Heart right ventricle (tissue), 16 donors: Measurements from ENCODE around the gene EN2. TPM values are rescaled to one million over a fixed set of nuclear protein-coding genes. Genes with fewer than 3 reads are reported as not detected.

Source experiments
- ATAC-seq, 8 donors: fragments of 200-7000 bp; cut with Tn5 transposase; one replicate each; pipeline ENCODE4 v1.9.1; 2020; ENCODE audit warnings: mild to moderate bottlenecking in 8 of 8, moderate library complexity in 8 of 8, moderate number of reproducible peaks in 1 of 8
- DNase-seq, 2 donors: peaks; one replicate each; pipeline ENCODE4 v3.0.0-alpha.2; 2020
- H3K27ac ChIP-seq, 10 donors: fragments of 200-600 bp; sonication (generic) in 2 of 10; one replicate each; pipeline versions ENCODE4 v1.5.0 to v1.8.0; 2020 to 2022; ENCODE audit warnings: mild to moderate bottlenecking in 3 of 10
- H3K27me3 ChIP-seq, 7 donors: fragments of 200-600 bp; one replicate each; pipeline ENCODE4 v1.8.0; 2021 to 2022; ENCODE audit warnings: mild to moderate bottlenecking in 2 of 7
- H3K36me3 ChIP-seq, 9 donors: fragments of 200-600 bp; sonication (generic) in 1 of 9; one replicate each; pipeline versions ENCODE4 v1.5.0 to v1.8.0; 2020 to 2022; ENCODE audit warnings: mild to moderate bottlenecking in 2 of 9
- H3K4me1 ChIP-seq, 9 donors: fragments of 200-600 bp; sonication (generic) in 1 of 9; one replicate each; pipeline versions ENCODE4 v1.5.0 to v1.8.0; 2020 to 2022; ENCODE audit warnings: mild to moderate bottlenecking in 4 of 9
- H3K4me3 ChIP-seq, 10 donors: fragments of 200-600 bp; sonication (generic) in 2 of 10; one replicate each; pipeline versions ENCODE4 v1.5.0 to v1.8.0; 2020 to 2022; ENCODE audit warnings: mild to moderate bottlenecking in 7 of 10, moderate library complexity in 2 of 10
- H3K9me3 ChIP-seq, 11 donors: fragments of 200-600 bp in 10 of 11; sonication (generic) in 2 of 11; one replicate each; pipeline versions ENCODE4 v1.5.0 to v1.8.0; 2013 to 2022; ENCODE audit warnings: mild to moderate bottlenecking in 2 of 11, control low read depth in 1 of 11, moderate library complexity in 1 of 11
- WGBS, 2 donors: extraction: QIAGEN DNeasy Blood & Tissue Kit; methylation state at CpG; one replicate each; pipeline ENCODE4 v1.1.7; 2013; ENCODE audit warnings: inconsistent platforms in 1 of 2; 5-methylcytosine and 5-hydroxymethylcytosine counted together
- intact Hi-C, 10 donors: fragments of 100-400 bp; cut with DNase I; formaldehyde crosslinking; loops; one replicate each; pipeline versions ENCODE4 v1.11.1 to v1.14.2; 2022
- polyA plus RNA-seq, 2 donors: library from polyadenylated mRNA; stranded (reverse); fragments of 200-250 nt; gene quantifications; one replicate each; pipeline ENCODE4 v1.2.3, GENCODE V29; 2013
- total RNA-seq, 10 donors: library from RNA; stranded (reverse); fragmentation: NEBNext Ultra II Directional in 3 of 10; extraction: Animal tissue kit (Norgen Biotek cat#: 25700) in 3 of 10; gene quantifications; one replicate each; pipeline versions ENCODE4 v1.2.1 to v1.2.4, GENCODE V29; 2021 to 2023
- TF ChIP-seq, protein P1 (sequence below), 9 donors: fragments of 200-600 bp; sonication (generic) in 2 of 9; IDR thresholded peaks; one replicate each; pipeline versions ENCODE4 v1.5.0 to v1.8.0; 2021 to 2022; ENCODE audit warnings: antibody characterized with exemption in 9 of 9, mild to moderate bottlenecking in 5 of 9, moderate library complexity in 1 of 9
- donor health status: Arrhythmogenic right ventricular cardiomyopathy.
- donor health status: ischemic (EF 13 %, LVEDD 7.1; RV severe dilation, severe dysfunction).
- donor health status: healthy with polysubstance abuse.
- donor health status: DM: no; HTN: yes; CAD: no.
- donor health status: DM: no; HTN: no; CAD: no.
- donor health status: ischemic (EF 25% LVEDD 6.9; RV normal size, moderate dysfunction).
- donor health status: ischemic (EF 25% LVEDD 5.7; RV mildly dilated, moderate dysfunction).
- donor health status: healthy.
- donor health status: DM: yes; HTN: yes; CAD: no.
- donor health status: Ischemic cardiomyopathy.
- donor health status: ischemic (EF 35%, LVEDD 5.7; RV mildly dilated, moderate dysfunction).
- donor health status: nonischemic (EF 11% LVEDD 7.7; RV severe dilation, severe dysfunction).
- donor health status: DM: yes; HTN: yes; CAD: no.
- donor health status: PGD.
- donor health status: ischemic (EF 29% LVEDD 5.4; RV normal size, mild dysfunction).
- donor health status: nonischemic (EF 23%, LVEDD 6.1; RV moderate dilation, normal function).

EN2 gene
- total and polyA plus RNA-seq, 12 donors: 0.01 to 0.08 (median 0.07) TPM; not detected in 8

DNA sequence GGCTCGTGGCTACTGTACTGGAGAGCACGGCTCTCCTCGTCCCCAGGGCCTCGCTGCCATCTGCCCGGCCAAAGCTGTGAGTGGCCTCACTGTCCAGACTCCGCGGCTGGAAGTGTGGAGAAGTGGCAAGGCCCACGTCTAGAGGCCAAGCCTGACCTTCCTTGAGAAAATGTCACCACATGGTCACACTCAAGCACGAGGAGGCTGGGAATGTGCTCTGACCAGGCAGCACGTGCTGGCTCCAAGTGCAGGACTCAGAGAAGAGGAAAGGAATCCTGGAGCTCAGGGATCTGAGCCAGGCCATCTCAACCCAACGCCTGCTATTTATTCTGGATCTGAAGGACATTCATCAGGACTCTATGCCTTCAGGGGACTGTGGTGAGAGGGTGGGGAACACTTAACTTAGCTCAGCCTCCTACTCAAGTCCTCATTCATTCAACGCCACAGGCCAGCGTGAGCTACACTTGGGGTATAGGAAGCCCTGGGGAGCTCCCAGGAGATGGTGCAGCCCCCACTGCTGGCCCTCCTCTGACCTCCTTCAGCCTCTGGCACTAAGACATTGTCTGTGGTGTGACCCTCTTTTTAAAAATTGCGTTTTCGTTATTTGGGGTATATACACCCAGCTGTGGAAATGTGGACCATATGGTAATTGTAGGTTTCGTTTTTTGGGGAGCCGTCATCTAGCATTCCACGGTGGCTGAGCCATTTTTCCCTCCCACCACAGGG lies 29.0 kb downstream of the EN2 start:
- WGBS, 2 donors: 82 to 85% methylated on average over 18 of the region's 18 CpGs
- intact Hi-C loops: no loop called here
- TF ChIP-seq, protein P1, sequence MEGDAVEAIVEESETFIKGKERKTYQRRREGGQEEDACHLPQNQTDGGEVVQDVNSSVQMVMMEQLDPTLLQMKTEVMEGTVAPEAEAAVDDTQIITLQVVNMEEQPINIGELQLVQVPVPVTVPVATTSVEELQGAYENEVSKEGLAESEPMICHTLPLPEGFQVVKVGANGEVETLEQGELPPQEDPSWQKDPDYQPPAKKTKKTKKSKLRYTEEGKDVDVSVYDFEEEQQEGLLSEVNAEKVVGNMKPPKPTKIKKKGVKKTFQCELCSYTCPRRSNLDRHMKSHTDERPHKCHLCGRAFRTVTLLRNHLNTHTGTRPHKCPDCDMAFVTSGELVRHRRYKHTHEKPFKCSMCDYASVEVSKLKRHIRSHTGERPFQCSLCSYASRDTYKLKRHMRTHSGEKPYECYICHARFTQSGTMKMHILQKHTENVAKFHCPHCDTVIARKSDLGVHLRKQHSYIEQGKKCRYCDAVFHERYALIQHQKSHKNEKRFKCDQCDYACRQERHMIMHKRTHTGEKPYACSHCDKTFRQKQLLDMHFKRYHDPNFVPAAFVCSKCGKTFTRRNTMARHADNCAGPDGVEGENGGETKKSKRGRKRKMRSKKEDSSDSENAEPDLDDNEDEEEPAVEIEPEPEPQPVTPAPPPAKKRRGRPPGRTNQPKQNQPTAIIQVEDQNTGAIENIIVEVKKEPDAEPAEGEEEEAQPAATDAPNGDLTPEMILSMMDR (IDR thresholded peaks at IDR 0.05): no peak
- Histone ChIP-seq H3K4me1 (peaks cover 2 to 26% (median 9%) of the 10 kb centered on the region in 9 donors), H3K27ac (no peak overlapping the region), H3K9me3 (no peaks in the 10 kb centered on the region), H3K27me3 (peaks cover 0 to 96% (median 86%) of the 10 kb centered on the region in 7 donors), H3K36me3 (no peaks in the 10 kb centered on the region), H3K4me3 (no peak overlapping the region)
- DNase-seq (no peak), ATAC-seq (no peak)

DNA sequence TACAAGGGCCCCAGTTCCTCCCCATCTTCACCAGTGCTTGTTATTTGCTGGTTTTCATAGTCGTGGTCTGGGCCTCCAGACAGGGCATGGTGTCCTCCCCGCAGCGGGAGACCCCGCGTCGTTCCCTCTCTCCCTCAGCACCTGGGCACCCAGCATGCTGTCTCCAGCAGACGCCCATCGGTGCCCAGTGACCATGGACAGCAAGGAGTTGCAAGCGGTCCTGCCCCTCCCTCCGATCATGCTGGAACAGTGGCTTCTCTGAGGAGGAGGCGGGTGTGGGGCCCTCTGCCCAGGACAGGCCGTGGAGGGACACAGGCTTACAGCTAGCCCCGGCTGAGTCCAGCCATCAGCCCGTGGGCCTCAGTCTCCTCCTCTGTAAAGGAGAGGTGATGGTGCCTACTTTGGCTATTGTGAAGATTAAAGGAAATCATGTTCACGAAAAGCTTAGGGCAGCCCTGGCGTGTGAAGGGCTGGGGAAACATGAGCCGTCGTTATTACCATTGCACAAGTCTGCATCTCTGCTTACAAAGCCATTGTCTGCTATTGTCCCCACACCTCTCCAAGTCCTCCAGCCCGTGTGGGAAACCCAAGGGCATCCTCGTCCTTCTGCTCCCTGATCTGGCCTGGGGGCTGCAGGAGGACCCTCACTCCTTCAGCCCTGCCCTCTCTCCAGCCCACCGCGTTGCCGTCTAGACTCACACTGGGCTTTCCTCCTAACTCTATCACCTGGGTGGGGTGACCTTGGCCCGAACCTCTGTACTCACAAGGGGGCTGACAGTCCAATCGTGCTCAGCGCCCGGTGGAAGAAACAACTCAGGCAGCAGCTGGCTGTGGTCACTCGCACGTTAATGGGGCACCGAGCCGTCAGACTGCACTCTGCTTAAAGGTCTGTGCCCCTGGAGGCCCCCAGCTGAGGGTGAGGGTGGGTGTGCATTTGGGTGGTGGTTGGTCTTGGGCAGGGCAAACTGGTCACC lies 29.9 kb downstream of the EN2 start:
- DNase-seq: no peak
- no peaks in the 10 kb centered on the region for H3K36me3 ChIP-seq
- TF ChIP-seq, protein P1 (IDR thresholded peaks at IDR 0.05): no peak
- WGBS, 2 donors: 84 to 89% methylated on average over 31 of the region's 31 CpGs
- H3K4me3 ChIP-seq: no peak overlapping the region
- no peaks in the 10 kb centered on the region for H3K9me3 ChIP-seq
- peaks cover 0 to 94% (median 81%) of the 10 kb centered on the region in 7 donors for H3K27me3 ChIP-seq
- H3K4me1 ChIP-seq: peaks cover 2 to 27% (median 9%) of the 10 kb centered on the region in 9 donors
- intact Hi-C loops: no loop called here
- no peak overlapping the region for H3K27ac ChIP-seq
- ATAC-seq: no peak

DNA sequence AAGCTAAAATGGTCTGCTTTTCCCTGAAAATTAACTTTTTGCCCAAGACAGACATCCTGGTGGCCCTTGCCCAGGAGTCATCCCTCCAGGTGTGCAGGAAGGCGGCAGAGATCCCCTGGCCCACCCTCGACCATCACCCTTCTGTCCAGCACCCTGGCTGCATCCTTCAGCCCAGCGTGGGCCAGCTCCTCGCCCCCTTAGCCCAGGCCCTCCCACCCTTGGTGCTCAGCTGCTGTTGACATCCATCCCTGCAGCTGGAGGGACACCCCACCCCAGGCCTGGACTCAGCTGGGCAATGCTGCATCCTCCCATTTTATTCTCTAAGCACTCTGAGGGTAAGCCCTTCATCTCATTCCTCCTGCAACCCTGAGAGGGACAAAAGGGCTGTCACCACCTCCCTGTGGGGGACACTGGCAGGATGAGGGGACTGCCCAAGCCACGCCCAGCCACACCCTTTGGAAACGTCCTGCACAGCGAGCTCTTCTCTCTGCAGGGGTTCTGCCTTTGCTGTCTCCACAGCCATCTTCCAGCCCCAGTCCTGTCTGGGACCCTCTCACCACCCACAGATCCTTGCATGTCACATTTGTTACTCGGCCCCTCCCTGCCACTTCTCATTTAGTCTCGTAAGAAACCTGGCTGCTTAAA lies 30.7 kb downstream of the EN2 start:
- Histone ChIP-seq H3K4me1 (peaks cover 0 to 24% (median 9%) of the 10 kb centered on the region in 9 donors), H3K27me3 (peaks cover 0 to 94% (median 76%) of the 10 kb centered on the region in 7 donors), H3K4me3 (no peak overlapping the region), H3K9me3 (no peaks in the 10 kb centered on the region), H3K27ac (no peak overlapping the region), H3K36me3 (no peaks in the 10 kb centered on the region)
- intact Hi-C loops: no loop called here
- ATAC-seq (no peak), DNase-seq (no peak)
- TF ChIP-seq, protein P1 (IDR thresholded peaks at IDR 0.05): no peak
- WGBS, 2 donors: 59 to 60% methylated on average over 9 of the region's 9 CpGs
